Measurements from ENCODE around the gene C1QTNF1. TPM values are rescaled to one million over a fixed set of nuclear protein-coding genes. Genes with fewer than 3 reads are reported as not detected.

Gene C1QTNF1
- total and polyA plus RNA-seq, 9 of the 15 experiments (the other 6 are each of a cell fraction or from before 2014, with no cell fraction given): 0.09 TPM; not detected in 8

DNA sequence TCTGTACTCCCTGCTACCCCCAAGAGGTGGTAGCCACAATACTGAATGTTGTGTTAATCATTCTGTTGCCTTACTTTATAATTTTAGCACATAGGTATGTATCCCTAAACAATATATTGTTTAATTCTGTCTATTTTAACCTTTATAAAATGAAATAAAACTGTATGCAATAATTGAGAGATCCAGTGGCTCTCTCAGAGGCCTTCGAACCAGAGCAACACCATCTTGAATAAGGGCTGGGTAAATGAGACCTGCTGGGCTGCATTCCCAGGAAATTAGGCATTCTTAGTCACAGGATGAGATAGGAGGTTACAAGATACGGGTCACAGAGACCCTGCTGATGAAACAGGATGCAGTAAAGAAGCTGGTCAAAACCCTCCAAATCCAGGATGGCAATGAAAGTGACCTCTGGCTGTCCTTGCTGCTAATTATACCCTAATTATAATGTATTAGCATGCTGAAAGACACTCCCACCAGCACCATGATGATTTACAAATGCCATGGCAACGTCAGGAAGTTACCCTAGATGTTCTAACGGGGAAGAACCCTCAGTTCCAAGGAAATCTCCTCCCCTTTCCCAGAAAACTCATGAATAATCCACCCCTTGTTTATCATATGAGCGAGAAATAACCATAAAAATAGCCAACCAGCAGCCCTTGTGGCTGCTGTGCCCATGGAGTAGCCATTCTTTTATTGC lies 12.4 kb upstream of the C1QTNF1 start (continued):
- TF ChIP-seq ZBTB40 (IDR thresholded peaks at IDR 0.05): no peak
- TF ChIP-seq ZBTB40 (CRISPR knock-in tag; IDR thresholded peaks at IDR 0.05): no peak
- TF ChIP-seq CHD2 (IDR thresholded peaks at IDR 0.05; ENCODE audit: low read depth, low read length): no peak
- TF ChIP-seq SMAD1 (IDR thresholded peaks at IDR 0.05; ENCODE audit: low read depth, low read length, partially characterized antibody): no peak
- TF ChIP-seq ATF2 (CRISPR knock-in tag; IDR thresholded peaks at IDR 0.05): no peak
- TF ChIP-seq NFE2 (IDR thresholded peaks at IDR 0.05; ENCODE audit: low read depth): no peak
- TF ChIP-seq, protein P1, sequence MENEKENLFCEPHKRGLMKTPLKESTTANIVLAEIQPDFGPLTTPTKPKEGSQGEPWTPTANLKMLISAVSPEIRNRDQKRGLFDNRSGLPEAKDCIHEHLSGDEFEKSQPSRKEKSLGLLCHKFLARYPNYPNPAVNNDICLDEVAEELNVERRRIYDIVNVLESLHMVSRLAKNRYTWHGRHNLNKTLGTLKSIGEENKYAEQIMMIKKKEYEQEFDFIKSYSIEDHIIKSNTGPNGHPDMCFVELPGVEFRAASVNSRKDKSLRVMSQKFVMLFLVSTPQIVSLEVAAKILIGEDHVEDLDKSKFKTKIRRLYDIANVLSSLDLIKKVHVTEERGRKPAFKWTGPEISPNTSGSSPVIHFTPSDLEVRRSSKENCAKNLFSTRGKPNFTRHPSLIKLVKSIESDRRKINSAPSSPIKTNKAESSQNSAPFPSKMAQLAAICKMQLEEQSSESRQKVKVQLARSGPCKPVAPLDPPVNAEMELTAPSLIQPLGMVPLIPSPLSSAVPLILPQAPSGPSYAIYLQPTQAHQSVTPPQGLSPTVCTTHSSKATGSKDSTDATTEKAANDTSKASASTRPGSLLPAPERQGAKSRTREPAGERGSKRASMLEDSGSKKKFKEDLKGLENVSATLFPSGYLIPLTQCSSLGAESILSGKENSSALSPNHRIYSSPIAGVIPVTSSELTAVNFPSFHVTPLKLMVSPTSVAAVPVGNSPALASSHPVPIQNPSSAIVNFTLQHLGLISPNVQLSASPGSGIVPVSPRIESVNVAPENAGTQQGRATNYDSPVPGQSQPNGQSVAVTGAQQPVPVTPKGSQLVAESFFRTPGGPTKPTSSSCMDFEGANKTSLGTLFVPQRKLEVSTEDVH (IDR thresholded peaks at IDR 0.05; ENCODE audit: low read depth, partially characterized antibody): no peak
- TF ChIP-seq, protein P2, sequence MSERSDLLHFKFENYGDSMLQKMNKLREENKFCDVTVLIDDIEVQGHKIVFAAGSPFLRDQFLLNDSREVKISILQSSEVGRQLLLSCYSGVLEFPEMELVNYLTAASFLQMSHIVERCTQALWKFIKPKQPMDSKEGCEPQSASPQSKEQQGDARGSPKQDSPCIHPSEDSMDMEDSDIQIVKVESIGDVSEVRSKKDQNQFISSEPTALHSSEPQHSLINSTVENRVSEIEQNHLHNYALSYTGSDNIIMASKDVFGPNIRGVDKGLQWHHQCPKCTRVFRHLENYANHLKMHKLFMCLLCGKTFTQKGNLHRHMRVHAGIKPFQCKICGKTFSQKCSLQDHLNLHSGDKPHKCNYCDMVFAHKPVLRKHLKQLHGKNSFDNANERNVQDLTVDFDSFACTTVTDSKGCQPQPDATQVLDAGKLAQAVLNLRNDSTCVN (CRISPR knock-in tag; IDR thresholded peaks at IDR 0.05): no peak
- no peak for TF ChIP-seq CCAR2 (IDR thresholded peaks at IDR 0.05; ENCODE audit: low read depth, low read length)
- TF ChIP-seq, protein P3, sequence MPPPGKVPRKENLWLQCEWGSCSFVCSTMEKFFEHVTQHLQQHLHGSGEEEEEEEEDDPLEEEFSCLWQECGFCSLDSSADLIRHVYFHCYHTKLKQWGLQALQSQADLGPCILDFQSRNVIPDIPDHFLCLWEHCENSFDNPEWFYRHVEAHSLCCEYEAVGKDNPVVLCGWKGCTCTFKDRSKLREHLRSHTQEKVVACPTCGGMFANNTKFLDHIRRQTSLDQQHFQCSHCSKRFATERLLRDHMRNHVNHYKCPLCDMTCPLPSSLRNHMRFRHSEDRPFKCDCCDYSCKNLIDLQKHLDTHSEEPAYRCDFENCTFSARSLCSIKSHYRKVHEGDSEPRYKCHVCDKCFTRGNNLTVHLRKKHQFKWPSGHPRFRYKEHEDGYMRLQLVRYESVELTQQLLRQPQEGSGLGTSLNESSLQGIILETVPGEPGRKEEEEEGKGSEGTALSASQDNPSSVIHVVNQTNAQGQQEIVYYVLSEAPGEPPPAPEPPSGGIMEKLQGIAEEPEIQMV (tag; conservative IDR thresholded peaks at IDR 0.05; ENCODE audit: low read depth): peak; percentile 88
- TF ChIP-seq HIVEP1 (CRISPR knock-in tag; IDR thresholded peaks at IDR 0.05): peak; percentile 98

All from K562 (cell line).